SU-DHL-6 (cell line): ENCODE measurements around the gene THY1.

Source experiments
- H2AFZ ChIP-seq: fragments of 200-600 bp; sonication (generic); 2 replicates; pipeline ENCODE4 v1.6.1; 2014; ENCODE audit warnings: low read depth, mild to moderate bottlenecking, moderate library complexity, mixed read lengths, antibody characterized with exemption, low read length; ENCODE audit not compliant: severe bottlenecking
- H3F3A ChIP-seq: fragments of 200-600 bp; shearing (Covaris generic); 2 replicates; pipeline ENCODE4 v1.6.0; 2016; ENCODE audit warnings: antibody characterized with exemption, mild to moderate bottlenecking; ENCODE audit not compliant: insufficient read depth
- H3K27ac ChIP-seq: fragments of 200-600 bp; sonication (generic); 2 replicates; pipeline ENCODE4 v1.5.1; 2016; ENCODE audit warnings: low read depth, mild to moderate bottlenecking, low read length, moderate library complexity, mixed read lengths
- H3K27me3 ChIP-seq: fragments of 200-600 bp; sonication (generic), shearing (Covaris generic); 2 replicates; pipeline ENCODE4 v1.6.0; 2014; ENCODE audit warnings: mild to moderate bottlenecking, low read length
- H3K36me3 ChIP-seq: fragments of 200-600 bp; sonication (generic); 2 replicates; pipeline ENCODE4 v1.6.1; 2014; ENCODE audit warnings: mild to moderate bottlenecking, low read length, mixed read lengths
- H3K4me2 ChIP-seq: fragments of 300-600, 200-600 bp; shearing (Covaris generic), sonication (generic); 2 replicates; pipeline ENCODE4 v1.6.0; 2014; ENCODE audit warnings: low read length, low read depth, mild to moderate bottlenecking; ENCODE audit not compliant: poor library complexity, severe bottlenecking
- H3K4me3 ChIP-seq: fragments of 200-600 bp; sonication (generic); 2 replicates; pipeline ENCODE4 v1.5.1; 2014; ENCODE audit warnings: antibody characterized with exemption, low read length, mild to moderate bottlenecking, mixed read lengths; ENCODE audit not compliant: insufficient read depth, poor library complexity, severe bottlenecking
- H3K79me2 ChIP-seq: fragments of 200-600 bp; sonication (generic); 2 replicates; pipeline ENCODE4 v1.6.1; 2014; ENCODE audit warnings: mild to moderate bottlenecking, low read length, moderate library complexity; ENCODE audit not compliant: insufficient read depth
- H3K9ac ChIP-seq: fragments of 200-600 bp; sonication (generic); 2 replicates; pipeline ENCODE4 v1.7.0; 2014; ENCODE audit warnings: mild to moderate bottlenecking, low read length
- H3K9me2 ChIP-seq: fragments of 200-600 bp; sonication (generic); replicated peaks from 2 replicates; pipeline ENCODE4 v1.6.1; 2014; ENCODE audit warnings: low read length; ENCODE audit not compliant: insufficient read depth
- H3K9me3 ChIP-seq: fragments of 200-600 bp; sonication (generic); 2 replicates; pipeline ENCODE4 v1.6.1; 2014; ENCODE audit warnings: low read length, mixed read lengths; ENCODE audit not compliant: insufficient read depth
- H4K20me1 ChIP-seq: fragments of 200-600 bp; sonication (generic); 2 replicates; pipeline ENCODE4 v1.6.1; 2014; ENCODE audit warnings: low read depth, mild to moderate bottlenecking, antibody characterized with exemption, low read length, moderate library complexity, mixed read lengths
- EZH2phosphoT487 ChIP-seq: fragments of 200-600 bp; sonication (generic), shearing (Covaris generic); conservative IDR thresholded peaks from 2 replicates; pipeline ENCODE4 v1.6.1; 2018; ENCODE audit warnings: mild to moderate bottlenecking, antibody characterized with exemption, low read length, moderate library complexity, mixed read lengths
- TF ChIP-seq, protein P1 (sequence below): fragments of 200-600 bp; sonication (generic); IDR thresholded peaks from one replicate; pipeline ENCODE4 v1.5.1; 2017; ENCODE audit warnings: antibody characterized with exemption, mild to moderate bottlenecking, low read length, moderate library complexity; ENCODE audit not compliant: insufficient read depth, poor library complexity, severe bottlenecking

Gene THY1

DNA sequence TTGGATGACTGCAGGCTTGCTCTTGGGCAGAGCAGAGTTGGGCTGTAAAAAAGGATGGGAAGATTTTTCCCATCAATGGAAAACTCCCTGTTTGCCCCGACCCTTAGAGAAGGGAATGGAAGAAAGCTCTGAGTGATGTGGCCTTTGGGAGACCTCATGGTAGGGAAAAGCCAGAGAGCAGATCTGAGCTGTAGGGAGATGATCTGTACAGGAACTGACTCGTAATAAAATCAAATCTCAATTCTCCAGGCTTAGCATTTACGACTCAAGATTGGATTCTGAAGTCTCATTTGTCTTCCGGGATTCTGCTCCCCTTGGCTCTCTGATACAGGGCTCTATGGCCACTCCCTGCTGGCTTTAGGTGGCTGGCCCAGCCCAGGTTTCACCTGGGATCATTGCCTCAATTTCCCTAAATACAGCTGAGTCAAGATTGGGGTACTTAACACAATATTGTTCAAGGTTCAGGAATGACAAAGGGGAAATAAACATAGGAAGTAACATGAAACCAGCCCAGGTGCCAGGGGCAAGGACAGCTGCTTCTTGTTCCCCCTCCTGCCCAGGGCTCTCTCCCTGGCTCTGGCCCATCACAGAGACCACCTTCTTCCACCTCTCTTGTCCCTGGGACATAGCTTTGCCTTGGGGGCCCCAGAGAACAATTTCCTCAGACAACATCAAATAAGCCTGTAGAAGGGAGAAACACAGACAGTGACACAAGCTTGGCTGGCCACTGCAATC is 38.4 kb upstream of the THY1 start:
- Histone ChIP-seq H3K9ac (no peak overlapping the region), H3K79me2 (no peaks in the 10 kb centered on the region), H3K27ac (no peak overlapping the region), H2AFZ (no peak overlapping the region), H3K9me2 (no peaks in the 10 kb centered on the region), H3K4me3 (no peak overlapping the region), H3K36me3 (no peaks in the 10 kb centered on the region), H3K27me3 (no peaks in the 10 kb centered on the region), H3F3A (no peaks in the 10 kb centered on the region), H4K20me1 (no peaks in the 10 kb centered on the region), H3K4me2 (no peak overlapping the region), H3K9me3 (no peaks in the 10 kb centered on the region)
- TF ChIP-seq, protein P1, sequence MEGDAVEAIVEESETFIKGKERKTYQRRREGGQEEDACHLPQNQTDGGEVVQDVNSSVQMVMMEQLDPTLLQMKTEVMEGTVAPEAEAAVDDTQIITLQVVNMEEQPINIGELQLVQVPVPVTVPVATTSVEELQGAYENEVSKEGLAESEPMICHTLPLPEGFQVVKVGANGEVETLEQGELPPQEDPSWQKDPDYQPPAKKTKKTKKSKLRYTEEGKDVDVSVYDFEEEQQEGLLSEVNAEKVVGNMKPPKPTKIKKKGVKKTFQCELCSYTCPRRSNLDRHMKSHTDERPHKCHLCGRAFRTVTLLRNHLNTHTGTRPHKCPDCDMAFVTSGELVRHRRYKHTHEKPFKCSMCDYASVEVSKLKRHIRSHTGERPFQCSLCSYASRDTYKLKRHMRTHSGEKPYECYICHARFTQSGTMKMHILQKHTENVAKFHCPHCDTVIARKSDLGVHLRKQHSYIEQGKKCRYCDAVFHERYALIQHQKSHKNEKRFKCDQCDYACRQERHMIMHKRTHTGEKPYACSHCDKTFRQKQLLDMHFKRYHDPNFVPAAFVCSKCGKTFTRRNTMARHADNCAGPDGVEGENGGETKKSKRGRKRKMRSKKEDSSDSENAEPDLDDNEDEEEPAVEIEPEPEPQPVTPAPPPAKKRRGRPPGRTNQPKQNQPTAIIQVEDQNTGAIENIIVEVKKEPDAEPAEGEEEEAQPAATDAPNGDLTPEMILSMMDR, result no peak
- TF ChIP-seq EZH2phosphoT487, result no peak

DNA sequence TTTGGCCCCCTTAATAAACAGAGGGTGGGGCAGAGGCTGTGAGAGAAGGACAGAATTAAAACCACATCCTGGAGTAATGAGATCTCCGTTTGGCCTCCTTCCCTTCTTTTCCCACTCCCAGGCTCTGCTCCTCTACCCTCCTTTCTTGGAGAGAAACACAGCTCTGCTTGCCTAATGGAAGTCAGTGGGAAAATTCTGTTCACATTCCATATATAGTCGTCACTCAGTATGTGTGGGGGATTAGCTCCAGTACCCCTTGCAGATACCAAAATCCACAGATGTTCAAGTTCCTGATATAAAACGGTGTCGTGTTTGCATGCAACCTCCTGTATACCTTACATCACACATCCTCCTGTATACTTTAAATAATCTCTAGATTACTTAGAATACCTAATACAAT is 37.6 kb upstream of the THY1 start:
- Histone ChIP-seq H3K9me2 (no peaks in the 10 kb centered on the region), H3F3A (no peaks in the 10 kb centered on the region), H3K36me3 (no peaks in the 10 kb centered on the region), H2AFZ (no peak overlapping the region), H3K9me3 (no peaks in the 10 kb centered on the region), H3K27me3 (no peaks in the 10 kb centered on the region), H3K9ac (no peak overlapping the region), H3K79me2 (no peaks in the 10 kb centered on the region), H3K27ac (no peak overlapping the region), H3K4me2 (no peak overlapping the region), H3K4me3 (no peak overlapping the region), H4K20me1 (no peaks in the 10 kb centered on the region)
- TF ChIP-seq, protein P1, result no peak
- TF ChIP-seq EZH2phosphoT487, result no peak

DNA sequence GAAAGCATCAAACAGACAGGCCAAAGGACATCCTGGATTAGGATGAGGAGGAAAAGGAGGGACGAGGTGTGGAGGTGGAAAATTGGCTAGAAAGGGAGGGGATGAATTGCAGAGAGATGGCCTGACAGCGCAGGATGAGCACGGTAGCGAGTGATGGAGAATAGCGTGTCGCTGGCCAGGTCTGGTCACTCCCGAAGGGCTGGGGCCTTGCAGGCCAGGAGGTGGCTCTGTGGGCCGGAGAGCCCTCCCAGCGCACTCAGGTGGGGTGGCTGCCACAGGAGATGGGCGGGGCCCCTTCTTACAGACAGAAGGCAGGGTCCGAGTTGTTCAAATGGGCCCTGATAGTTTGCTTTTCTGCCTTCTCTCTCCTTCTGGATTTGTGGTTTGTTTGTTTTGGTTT is 37.1 kb upstream of the THY1 start:
- Histone ChIP-seq H3K79me2 (no peaks in the 10 kb centered on the region), H3K9me3 (no peaks in the 10 kb centered on the region), H4K20me1 (no peaks in the 10 kb centered on the region), H3K9me2 (no peaks in the 10 kb centered on the region), H3K27ac (no peak overlapping the region), H3K36me3 (no peaks in the 10 kb centered on the region), H3K4me3 (no peak overlapping the region), H3F3A (no peaks in the 10 kb centered on the region), H3K9ac (no peak overlapping the region), H3K4me2 (no peak overlapping the region), H2AFZ (no peak overlapping the region), H3K27me3 (no peaks in the 10 kb centered on the region)
- TF ChIP-seq EZH2phosphoT487, result no peak
- TF ChIP-seq, protein P1, result no peak
